ENCODE data around the gene HAVCR2. TPM values are rescaled to one million over a fixed set of nuclear protein-coding genes. Genes with fewer than 3 reads are reported as not detected.
"Not testable (repeated sequence)": the region's sequence is repeated elsewhere in the genome, so short reads cannot be mapped to it uniquely, and the experiment has no call there.

Gene HAVCR2
- total and polyA plus RNA-seq, 7 donors = 3.6 to 21.7 (median 6.4) TPM

DNA sequence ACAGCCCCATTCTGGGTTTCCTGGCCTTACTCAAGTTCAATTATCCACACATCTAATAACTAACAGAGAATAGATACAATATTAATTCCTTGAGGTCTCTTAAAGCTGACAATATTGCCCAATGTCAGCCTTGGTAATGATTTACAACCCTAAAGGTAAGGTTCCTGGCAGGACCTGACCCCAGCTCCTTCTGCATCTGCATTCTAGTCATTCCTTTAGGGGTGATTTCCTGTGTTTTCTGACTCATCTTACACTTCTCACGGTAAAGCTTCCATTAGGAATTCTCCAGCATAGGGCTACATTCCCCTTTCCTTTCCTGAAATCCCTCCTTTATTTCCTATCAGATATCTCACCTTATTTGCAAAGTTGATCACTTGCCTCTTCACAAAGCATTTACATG lies 59.2 kb downstream of the HAVCR2 start:
- no peak for TF ChIP-seq EP300 (IDR thresholded peaks at IDR 0.05)
- no peak for TF ChIP-seq POLR2A (IDR thresholded peaks at IDR 0.05)
- TF ChIP-seq POLR2AphosphoS5 (IDR thresholded peaks at IDR 0.05) = no peak
- TF ChIP-seq CTCF (IDR thresholded peaks at IDR 0.05) = no peak
- intact Hi-C loops (cut with DNase I) = no loop called here
- no peak overlapping the region for H3K27ac ChIP-seq
- 45 to 64% methylated on average over 1 of the region's 1 CpG for WGBS, 2 donors
- H3K4me1 ChIP-seq = no peaks in the 10 kb centered on the region
- no peaks in the 10 kb centered on the region for H3K27me3 ChIP-seq
- no peak overlapping the region for H3K4me3 ChIP-seq
- DNase-seq = no peak
- no peaks in the 10 kb centered on the region for H3K9me3 ChIP-seq
- no peaks in the 10 kb centered on the region for H3K36me3 ChIP-seq

GRCh38 chr5:157047898-157048297 lies 60.9 kb downstream of the HAVCR2 start:
- no peak for TF ChIP-seq POLR2AphosphoS5 (IDR thresholded peaks at IDR 0.05)
- no peak for TF ChIP-seq CTCF (IDR thresholded peaks at IDR 0.05)
- no peak for TF ChIP-seq POLR2A (IDR thresholded peaks at IDR 0.05)
- no peak for TF ChIP-seq EP300 (IDR thresholded peaks at IDR 0.05)
- Histone ChIP-seq H3K4me1 (no peaks in the 10 kb centered on the region), H3K9me3 (no peaks in the 10 kb centered on the region), H3K27ac (no peak overlapping the region), H3K4me3 (no peak overlapping the region), H3K36me3 (no peaks in the 10 kb centered on the region), H3K27me3 (no peaks in the 10 kb centered on the region)
- DNase-seq = no peak
- 91 to 92% methylated on average over 5 of the region's 5 CpGs for WGBS, 2 donors
- intact Hi-C loops (cut with DNase I) = no loop called here

- H3K4me1 ChIP-seq; intact Hi-C loops (cut with DNase I); H3K36me3 ChIP-seq; H3K27ac ChIP-seq; H3K4me3 ChIP-seq; H3K27me3 ChIP-seq; DNase-seq; H3K9me3 ChIP-seq: not testable (repeated sequence)
- WGBS, 2 donors = 71 to 80% methylated on average over 4 of the region's 4 CpGs
Observed at GRCh38 chr5:157047016-157047415, 61.8 kb downstream of the HAVCR2 start.

DNA sequence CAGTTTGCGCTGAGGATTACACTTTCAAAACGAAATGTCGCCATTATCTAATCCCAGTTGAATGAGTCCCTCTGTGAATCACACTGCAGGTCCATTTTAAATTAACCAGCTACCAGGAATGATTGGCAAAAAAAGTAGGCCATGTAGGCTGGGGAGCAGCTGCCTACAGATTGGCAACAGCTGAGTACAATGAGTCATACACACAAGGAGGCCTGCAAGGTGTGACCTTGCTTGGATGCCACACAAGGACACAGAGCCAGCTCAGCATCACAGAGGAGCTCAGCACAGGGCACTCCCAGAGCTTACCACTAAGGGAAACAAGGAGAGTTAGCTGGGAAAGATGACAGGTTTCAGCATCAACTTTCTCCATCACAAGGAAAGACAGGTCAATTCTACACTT lies 62.8 kb downstream of the HAVCR2 start:
- Histone ChIP-seq H3K36me3 (no peaks in the 10 kb centered on the region), H3K4me3 (no peak overlapping the region), H3K27ac (no peak overlapping the region), H3K9me3 (no peaks in the 10 kb centered on the region), H3K27me3 (no peaks in the 10 kb centered on the region), H3K4me1 (no peaks in the 10 kb centered on the region)
- no peak for DNase-seq
- WGBS, 2 donors = 87 to 88% methylated on average over 3 of the region's 3 CpGs
- TF ChIP-seq POLR2A (IDR thresholded peaks at IDR 0.05) (no peak), CTCF (IDR thresholded peaks at IDR 0.05) (no peak), POLR2AphosphoS5 (IDR thresholded peaks at IDR 0.05) (no peak), EP300 (IDR thresholded peaks at IDR 0.05) (no peak)
- intact Hi-C loops (cut with DNase I) = no loop called here

DNA sequence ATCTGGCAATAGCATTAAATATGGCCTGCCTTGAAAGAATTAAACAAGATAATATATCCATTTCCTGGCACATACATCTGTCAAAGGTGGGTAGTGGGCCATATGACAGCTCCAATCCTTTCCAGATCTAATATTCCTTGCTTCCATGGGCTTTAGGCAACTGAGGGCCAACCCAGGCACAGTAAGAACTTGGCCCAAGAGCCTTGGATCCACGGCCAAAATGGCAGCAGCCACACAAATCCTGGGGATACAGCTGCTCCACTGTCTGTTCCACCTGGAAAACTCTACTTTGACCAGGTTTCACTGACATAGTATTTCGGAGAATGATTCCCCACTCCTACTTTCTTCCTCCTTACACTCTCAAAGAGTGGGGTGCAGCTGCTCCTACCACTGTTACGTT lies 63.2 kb downstream of the HAVCR2 start:
- H3K27me3 ChIP-seq = no peaks in the 10 kb centered on the region
- no peak for DNase-seq
- H3K27ac ChIP-seq = no peak overlapping the region
- no peaks in the 10 kb centered on the region for H3K9me3 ChIP-seq
- no peak overlapping the region for H3K4me3 ChIP-seq
- H3K4me1 ChIP-seq = no peaks in the 10 kb centered on the region
- no peaks in the 10 kb centered on the region for H3K36me3 ChIP-seq
- TF ChIP-seq EP300 (IDR thresholded peaks at IDR 0.05) (no peak), CTCF (IDR thresholded peaks at IDR 0.05) (no peak), POLR2AphosphoS5 (IDR thresholded peaks at IDR 0.05) (no peak), POLR2A (IDR thresholded peaks at IDR 0.05) (no peak)
- 68 to 72% methylated on average over 3 of the region's 3 CpGs for WGBS, 2 donors
- intact Hi-C loops (cut with DNase I) = no loop called here
